HFFc6 (cell line): ENCODE measurements around the gene ST6GALNAC2. TPM values are rescaled to one million over a fixed set of nuclear protein-coding genes. Genes with fewer than 3 reads are reported as not detected.
"Not testable (repeated sequence)": the region's sequence is repeated elsewhere in the genome, so short reads cannot be mapped to it uniquely, and the experiment has no call there.

Experiments used
- DNase-seq: peaks from one replicate; pipeline ENCODE4 v3.0.0-alpha.2; 2018
- H3K27ac Mint-ChIP-seq: 2 replicates; pipeline ENCODE4 v1.8.0; 2020; ENCODE audit warnings: mild to moderate bottlenecking, mixed read lengths
- H3K27me3 Mint-ChIP-seq: 2 replicates; pipeline ENCODE4 v1.8.0; 2021; ENCODE audit warnings: mild to moderate bottlenecking, moderate library complexity, mixed read lengths; ENCODE audit not compliant: insufficient read depth
- H3K36me3 Mint-ChIP-seq: 2 replicates; pipeline ENCODE4 v1.8.0; 2021; ENCODE audit warnings: low read depth, mixed read lengths
- H3K4me1 Mint-ChIP-seq: 2 replicates; pipeline ENCODE4 v1.8.0; 2020; ENCODE audit warnings: low read depth, mixed read lengths
- H3K4me3 Mint-ChIP-seq: 2 replicates; pipeline ENCODE4 v1.8.0; 2020; ENCODE audit warnings: mild to moderate bottlenecking, moderate library complexity, mixed read lengths
- H3K9me3 Mint-ChIP-seq: 2 replicates; pipeline ENCODE4 v1.8.0; 2020; ENCODE audit warnings: mild to moderate bottlenecking, mixed read lengths
- CTCF ChIP-seq: fragments of 200-600 bp; sonication (generic); IDR thresholded peaks from 2 replicates; pipeline ENCODE4 v1.5.0; 2021; ENCODE audit warnings: antibody characterized with exemption, mild to moderate bottlenecking
- total RNA-seq, 6 experiments: library from RNA; stranded (reverse); fragmentation: NEBNext Ultra II Directional; extraction: Animal tissue kit (Norgen Biotek cat#: 25700); gene quantifications; 2 replicates in 1 of 6; 3 replicates in 5 of 6; pipeline ENCODE4 v1.2.3, GENCODE V29; 2021

Gene ST6GALNAC2
- total RNA-seq, 6 experiments from 2014 or later: 0.20 to 0.71 (median 0.34) TPM; not detected in 1

DNA sequence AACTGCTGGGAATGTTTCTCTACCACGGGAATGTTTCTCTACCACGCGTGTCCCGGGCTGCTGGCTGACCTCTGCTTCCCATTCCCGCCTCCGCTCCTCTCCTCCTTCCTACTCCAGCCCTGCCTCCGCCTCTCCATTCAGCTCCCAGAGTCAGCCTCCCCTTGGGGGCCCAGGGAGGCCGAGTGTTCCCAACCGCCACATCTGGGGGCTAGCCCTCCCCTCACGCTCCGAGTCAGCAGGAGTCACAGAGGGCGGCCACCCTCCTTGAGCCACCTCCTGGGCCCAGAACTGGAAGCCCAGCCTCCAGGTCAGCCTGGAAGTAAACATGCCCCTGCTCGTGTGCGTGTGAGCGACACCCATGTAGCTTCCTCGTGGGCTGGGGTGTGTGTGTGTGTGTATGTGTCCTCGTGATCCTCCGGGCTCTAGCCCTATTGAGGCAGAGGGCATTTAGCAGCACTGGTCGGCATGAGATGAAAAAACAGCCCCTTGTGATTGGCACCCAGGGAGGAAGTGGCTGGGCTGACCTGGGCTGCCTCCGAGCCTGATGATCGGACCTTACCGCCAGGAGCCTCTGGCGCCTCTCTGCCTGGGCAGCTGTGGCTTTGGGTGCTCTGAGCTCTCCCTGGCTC, 55.5 kb downstream of the ST6GALNAC2 start:
- H3K27ac Mint-ChIP-seq: peak overlapping the region; percentile 98
- peak; percentile 38 for DNase-seq
- H3K4me3 Mint-ChIP-seq: peak overlapping the region; percentile 70

GRCh38 chr17:76529224-76530094, 56.2 kb downstream of the ST6GALNAC2 start:
- no peaks in the 10 kb centered on the region for H3K36me3 Mint-ChIP-seq
- H3K27me3 Mint-ChIP-seq: peaks cover 2% of the 10 kb centered on the region
- peaks cover 47% of the 10 kb centered on the region for H3K4me1 Mint-ChIP-seq
- H3K27ac Mint-ChIP-seq: peak overlapping the region; percentile 98
- no peaks in the 10 kb centered on the region for H3K9me3 Mint-ChIP-seq
- DNase-seq: peak; percentile 77
- H3K4me3 Mint-ChIP-seq: peak overlapping the region; percentile 70
- TF ChIP-seq CTCF: no peak; the same call in 1 of the 2 replicates

More for the DNA sequence above, 55.5 kb downstream of the ST6GALNAC2 start:
- TF ChIP-seq CTCF: no peak
- Mint-ChIP-seq H3K4me1 (peaks cover 40% of the 10 kb centered on the region), H3K36me3 (no peaks in the 10 kb centered on the region), H3K9me3 (no peaks in the 10 kb centered on the region), H3K27me3 (peaks cover 2% of the 10 kb centered on the region)

- no peaks in the 10 kb centered on the region; the same call in 1 of the 2 replicates for H3K27me3 Mint-ChIP-seq
- H3K36me3 Mint-ChIP-seq: no peaks in the 10 kb centered on the region
- no peak for DNase-seq
- H3K4me1 Mint-ChIP-seq: peaks cover 49% of the 10 kb centered on the region
- no peaks in the 10 kb centered on the region for H3K9me3 Mint-ChIP-seq
- H3K4me3 Mint-ChIP-seq: no peak overlapping the region; the same call in 1 of the 2 replicates
- peak overlapping the region; percentile 98 for H3K27ac Mint-ChIP-seq
- peak; percentile 55 for TF ChIP-seq CTCF
Observed at GRCh38 chr17:76528528-76529223, 57.0 kb downstream of the ST6GALNAC2 start.

GRCh38 chr17:76528156-76528527, 57.5 kb downstream of the ST6GALNAC2 start:
- Mint-ChIP-seq H3K9me3 (no peaks in the 10 kb centered on the region), H3K27me3 (no peaks in the 10 kb centered on the region; the same call in 1 of the 2 replicates), H3K27ac (no peak overlapping the region; the same call in 1 of the 2 replicates), H3K4me3 (no peak overlapping the region), H3K36me3 (no peaks in the 10 kb centered on the region), H3K4me1 (peaks cover 52% of the 10 kb centered on the region)
- TF ChIP-seq CTCF: no peak
- DNase-seq: no peak

GRCh38 chr17:76527430-76528111, 58.1 kb downstream of the ST6GALNAC2 start:
- Mint-ChIP-seq H3K27me3 (no peaks in the 10 kb centered on the region; the same call in 1 of the 2 replicates), H3K36me3 (no peaks in the 10 kb centered on the region), H3K4me3 (peak overlapping the region; percentile 39; the same call in 1 of the 2 replicates), H3K4me1 (peaks cover 57% of the 10 kb centered on the region), H3K9me3 (no peaks in the 10 kb centered on the region), H3K27ac (no peak overlapping the region; the same call in 1 of the 2 replicates)
- DNase-seq: no peak
- no peak; the same call in 1 of the 2 replicates for TF ChIP-seq CTCF

DNA sequence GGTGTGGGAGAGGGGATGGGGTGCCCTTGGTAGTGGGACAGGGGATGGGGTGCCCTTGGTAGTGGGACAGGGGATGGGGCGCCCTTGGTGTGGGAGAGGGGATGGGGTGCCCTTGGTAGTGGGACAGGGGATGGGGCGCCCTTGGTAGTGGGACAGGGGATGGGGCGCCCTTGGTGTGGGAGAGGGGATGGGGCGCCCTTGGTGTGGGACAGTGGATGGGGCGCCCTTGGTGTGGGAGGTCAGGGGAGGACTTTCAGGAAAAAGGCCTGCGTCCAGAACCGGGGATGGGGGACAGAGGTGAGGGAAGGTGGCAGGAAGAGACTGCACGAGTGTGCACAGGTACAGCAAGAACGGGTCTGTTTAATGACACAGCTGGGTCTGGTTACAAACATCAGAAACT, 58.6 kb downstream of the ST6GALNAC2 start:
- peak overlapping the region; percentile 39; the same call in 1 of the 2 replicates for H3K4me3 Mint-ChIP-seq
- not testable (repeated sequence) for H3K9me3 Mint-ChIP-seq, DNase-seq, H3K27ac Mint-ChIP-seq, H3K36me3 Mint-ChIP-seq, H3K27me3 Mint-ChIP-seq
- peaks cover 54% of the 10 kb centered on the region for H3K4me1 Mint-ChIP-seq

DNA sequence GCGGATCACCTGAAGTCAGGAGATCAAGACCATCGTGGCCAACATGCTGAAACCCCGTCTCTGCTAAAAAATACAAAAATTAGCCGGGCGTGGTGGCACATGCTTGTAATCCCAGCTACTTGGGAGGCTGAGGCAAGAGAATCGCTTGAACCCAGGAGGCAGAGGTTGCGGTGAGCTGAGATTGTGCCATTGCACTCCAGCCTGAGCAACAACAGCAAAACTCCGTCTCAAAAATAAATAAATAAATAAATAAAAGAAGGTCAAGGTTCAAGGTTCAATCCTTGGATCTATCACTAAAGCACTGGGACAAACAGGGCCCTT, 60.2 kb downstream of the ST6GALNAC2 start:
- H3K4me3 Mint-ChIP-seq, H3K36me3 Mint-ChIP-seq, H3K27me3 Mint-ChIP-seq, DNase-seq, H3K9me3 Mint-ChIP-seq, H3K27ac Mint-ChIP-seq: not testable (repeated sequence)
- H3K4me1 Mint-ChIP-seq: peaks cover 47% of the 10 kb centered on the region
